GM12892 (cell line): Measurements from ENCODE around the gene MTCP1.

Source experiments
- POLR2A ChIP-seq: IDR thresholded peaks from 2 replicates; pipeline ENCODE4 v1.6.1; 2011; ENCODE audit warnings: low read depth, low read length, control low read depth
- POLR2AphosphoS5 ChIP-seq: IDR thresholded peaks from 2 replicates; pipeline ENCODE4 v1.6.1; 2011; ENCODE audit warnings: low read depth, low read length, control low read depth
- TAF1 ChIP-seq: IDR thresholded peaks from 2 replicates; pipeline ENCODE4 v1.6.1; 2011; ENCODE audit warnings: low read depth, mild to moderate bottlenecking, control low read depth, low read length, borderline replicate concordance

- TF ChIP-seq POLR2A (no peak), TAF1 (no peak), POLR2AphosphoS5 (no peak)
These were observed 9.2 kb downstream of the MTCP1 start for GRCh38 chrX:155061760-155062159.
